Activated CD8-positive, alpha-beta memory T cell treated with anti-CD3 and anti-CD28 coated beads, Interleukin-2, amount 50 U/mL, for 24 hours (primary cell): ENCODE measurements around the gene OFD1.

ENCODE experiments used
- DNase-seq: peaks from one replicate; pipeline ENCODE4 v3.0.0-alpha.2; 2020; ENCODE audit errors: extremely low read depth

OFD1 gene

GRCh38 chrX:13754765-13755164 lies 20.2 kb downstream of the OFD1 start:
- no peak for DNase-seq

DNA sequence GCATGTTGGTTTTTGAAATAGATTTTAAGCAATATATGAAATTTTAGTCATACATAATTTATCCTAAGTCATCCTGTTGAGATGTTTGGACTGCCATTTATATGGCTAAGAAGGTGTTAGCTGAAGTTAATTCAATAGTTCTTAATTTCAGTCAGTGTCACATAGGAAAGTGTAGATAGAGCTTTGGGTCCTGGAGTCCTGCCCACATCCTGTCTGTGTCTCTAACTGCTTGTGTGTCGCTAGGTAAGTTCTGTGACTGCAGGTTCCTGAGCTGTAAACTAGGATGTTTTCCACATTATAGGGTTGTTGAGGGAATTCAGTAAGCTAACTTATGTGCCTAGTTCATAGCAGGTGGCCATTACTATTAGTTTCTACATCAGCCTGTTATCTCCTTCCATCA lies 20.7 kb downstream of the OFD1 start:
- no peak for DNase-seq

DNA sequence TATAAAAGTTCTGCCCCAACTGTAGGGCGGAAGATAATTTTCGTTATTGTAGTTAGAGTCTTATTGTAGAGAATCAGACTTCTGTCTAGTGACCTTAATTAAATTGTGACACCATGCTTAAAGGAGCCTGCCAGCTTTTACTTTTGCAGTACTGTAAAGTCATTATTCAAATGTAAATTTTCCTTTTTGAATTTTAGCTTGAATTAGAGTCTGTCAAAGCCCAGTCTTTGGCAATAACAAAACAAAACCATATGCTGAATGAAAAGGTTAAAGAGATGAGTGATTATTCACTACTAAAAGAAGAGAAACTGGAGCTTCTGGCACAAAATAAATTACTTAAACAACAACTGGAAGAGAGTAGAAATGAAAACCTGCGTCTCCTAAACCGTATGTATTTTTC lies 21.8 kb downstream of the OFD1 start:
- no peak for DNase-seq

DNA sequence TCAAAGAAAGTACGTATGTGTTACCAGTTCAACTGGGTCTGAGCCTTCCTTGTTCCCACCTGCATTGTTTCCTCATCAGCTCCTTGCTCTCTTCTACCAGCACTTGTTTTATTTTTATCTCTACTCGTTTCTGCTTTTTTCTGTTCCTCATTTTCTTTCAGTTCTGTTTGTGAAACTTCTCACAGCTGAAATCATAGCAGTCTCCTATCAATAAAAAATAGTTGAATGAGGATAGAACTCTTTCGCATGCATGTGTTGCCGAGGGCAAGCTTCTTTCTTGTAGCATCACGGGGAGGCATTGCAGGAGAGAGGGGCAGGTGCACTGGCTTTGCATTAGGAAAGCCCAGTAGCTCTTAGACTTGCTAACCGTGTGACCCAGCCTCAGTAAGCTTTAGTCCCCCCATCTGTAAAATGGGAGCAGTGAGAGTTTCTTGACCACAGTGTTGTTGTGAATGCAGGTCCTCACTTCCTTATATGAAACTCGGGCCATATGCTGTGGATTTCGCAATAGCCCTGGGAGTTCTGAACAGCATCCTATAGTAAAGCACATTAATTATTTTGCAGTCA lies 24.7 kb downstream of the OFD1 start:
- no peak for DNase-seq

DNA sequence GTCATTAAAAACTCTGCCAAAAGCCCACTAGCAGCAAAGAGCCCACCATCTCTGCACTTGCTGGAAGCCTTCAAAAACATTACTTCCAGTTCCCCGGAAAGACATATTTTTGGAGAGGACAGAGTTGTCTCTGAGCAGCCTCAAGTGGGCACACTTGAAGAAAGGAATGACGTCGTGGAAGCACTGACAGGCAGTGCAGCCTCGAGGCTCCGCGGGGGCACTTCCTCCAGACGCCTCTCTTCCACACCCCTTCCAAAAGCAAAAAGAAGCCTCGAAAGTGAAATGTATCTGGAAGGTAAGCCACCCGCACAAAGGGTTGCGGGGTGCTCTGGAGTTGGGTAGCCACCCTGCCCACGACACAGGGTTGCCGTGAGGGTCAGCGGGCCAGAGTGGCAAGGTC lies 25.9 kb downstream of the OFD1 start:
- no peak for DNase-seq

GRCh38 chrX:13761606-13762414 lies 27.3 kb downstream of the OFD1 start:
- DNase-seq: no peak

DNA sequence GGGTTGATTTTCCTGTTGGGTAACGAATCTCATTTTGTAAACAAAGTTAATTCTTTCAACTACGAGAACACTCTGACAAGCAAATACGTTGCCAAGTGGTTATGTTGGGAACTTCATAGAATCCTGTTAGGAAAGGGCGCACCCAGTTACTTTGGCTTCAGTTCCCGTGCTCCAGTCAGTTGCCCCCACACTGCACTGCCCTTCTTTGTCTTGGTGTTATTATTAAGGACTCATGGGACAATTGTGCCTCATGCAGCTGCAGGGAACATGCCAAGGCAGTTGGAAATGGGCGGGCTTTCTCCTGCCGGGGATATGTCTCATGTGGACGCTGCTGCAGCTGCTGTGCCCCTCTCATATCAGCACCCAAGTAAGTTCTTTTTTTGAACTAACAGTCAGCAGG lies 28.9 kb downstream of the OFD1 start:
- no peak for DNase-seq

- DNase-seq: no peak
Observed at GRCh38 chrX:13764281-13764680, 29.7 kb downstream of the OFD1 start.

DNA sequence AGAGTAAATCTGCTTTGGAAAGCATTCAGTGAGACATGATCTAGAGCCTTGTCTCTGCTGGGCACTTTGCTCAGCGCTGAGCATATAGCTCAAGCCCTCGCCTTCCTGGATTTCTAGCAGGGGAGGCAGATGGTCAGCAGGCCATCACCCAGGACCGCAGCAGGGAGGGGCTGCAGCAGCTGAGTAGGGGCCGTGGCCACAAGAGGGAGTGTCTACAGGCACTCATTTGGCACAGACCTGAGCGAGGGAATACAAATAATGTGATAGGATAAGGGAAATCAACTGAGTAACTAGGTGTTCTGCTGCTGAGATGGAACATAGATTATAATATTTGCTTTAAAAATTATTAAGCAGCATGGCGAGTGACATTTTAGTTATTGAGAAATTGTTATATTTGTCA lies 30.2 kb downstream of the OFD1 start:
- no peak for DNase-seq

DNA sequence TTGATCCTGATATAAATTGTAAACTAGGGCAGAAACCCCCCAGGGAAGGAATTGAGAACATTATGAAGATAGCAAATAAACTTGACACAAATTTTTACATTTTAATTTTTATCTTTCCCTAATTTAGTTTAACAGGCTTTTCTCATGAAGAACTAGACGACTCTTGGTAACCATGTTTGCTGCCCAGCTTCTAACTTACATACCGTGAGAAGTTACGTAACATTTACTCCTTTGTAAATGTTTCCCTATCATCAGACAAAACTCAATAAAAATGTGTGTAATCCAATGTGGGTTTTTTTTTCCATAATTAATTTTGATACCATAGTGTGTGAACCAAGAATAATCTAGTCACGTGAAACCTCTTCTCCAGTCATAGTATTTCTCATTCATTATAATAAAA lies 34.4 kb downstream of the OFD1 start:
- DNase-seq: no peak

GRCh38 chrX:13770013-13770535 lies 35.5 kb downstream of the OFD1 start:
- DNase-seq: no peak

GRCh38 chrX:13774696-13775095 lies 40.1 kb downstream of the OFD1 start:
- no peak for DNase-seq

DNA sequence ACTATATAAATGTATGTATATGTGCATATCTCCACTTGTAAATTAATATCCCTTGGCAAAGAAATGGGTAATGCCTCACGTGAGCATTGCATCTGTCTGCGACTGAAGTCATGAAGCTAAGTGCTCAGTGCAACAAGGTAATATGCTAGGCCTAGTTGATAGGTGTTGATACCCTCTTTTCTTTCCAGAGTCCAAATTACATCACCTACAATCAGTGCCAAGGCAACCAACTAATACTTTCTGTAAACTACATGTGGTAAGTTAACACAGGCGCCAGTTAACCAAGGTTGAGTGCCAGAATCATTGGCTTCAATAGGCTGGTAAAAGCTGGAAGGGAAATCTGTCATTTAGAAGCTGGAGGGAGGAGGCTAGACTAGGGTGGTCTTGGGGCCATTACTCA lies 41.3 kb downstream of the OFD1 start:
- no peak for DNase-seq

DNA sequence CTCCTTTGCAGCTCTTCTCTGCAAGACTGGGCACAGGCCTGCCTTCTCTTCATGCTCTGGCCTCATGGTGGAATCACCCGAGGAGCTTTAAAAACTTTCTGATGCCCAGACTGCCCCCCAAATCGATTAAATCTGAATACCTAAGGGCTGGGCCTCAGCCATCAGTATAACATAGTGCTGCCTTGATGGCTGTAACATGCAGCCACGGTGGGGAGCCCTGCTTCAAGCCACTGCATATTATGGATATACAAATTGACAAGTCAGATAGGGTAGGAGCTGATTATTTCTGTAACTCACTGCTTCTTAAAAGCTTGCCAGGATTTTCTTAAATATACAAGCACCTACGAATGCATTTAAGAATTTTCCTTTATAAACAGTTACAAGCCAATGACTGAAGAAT lies 41.8 kb downstream of the OFD1 start:
- DNase-seq: no peak

DNA sequence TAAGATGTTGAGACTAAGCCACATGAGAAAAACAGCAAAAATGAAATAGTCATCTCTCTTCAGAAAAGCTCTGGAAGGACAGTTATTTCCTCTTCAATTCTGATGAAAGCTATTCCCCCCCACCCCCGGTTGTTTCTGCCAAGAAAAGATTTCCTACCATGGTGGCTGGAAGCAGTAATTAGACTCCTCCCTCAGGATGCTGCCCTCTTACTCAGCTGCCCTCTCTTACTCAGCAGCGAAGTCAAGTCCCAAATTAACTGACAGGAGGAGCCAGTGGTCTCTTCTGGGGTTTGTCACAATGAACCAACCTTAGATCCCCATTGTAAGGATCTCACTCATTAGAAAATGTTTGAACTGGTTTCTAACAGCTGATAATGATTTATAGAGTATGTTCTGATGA lies 44.4 kb downstream of the OFD1 start:
- DNase-seq: no peak

GRCh38 chrX:13780868-13781427 lies 46.4 kb downstream of the OFD1 start:
- no peak for DNase-seq

GRCh38 chrX:13786048-13786447 lies 51.5 kb downstream of the OFD1 start:
- no peak for DNase-seq

GRCh38 chrX:13790206-13791131 lies 55.9 kb downstream of the OFD1 start:
- no peak for DNase-seq

- no peak for DNase-seq
Observed at GRCh38 chrX:13791145-13791544, 56.6 kb downstream of the OFD1 start.

- no peak for DNase-seq
Observed at GRCh38 chrX:13791559-13791958, 57.0 kb downstream of the OFD1 start.

DNA sequence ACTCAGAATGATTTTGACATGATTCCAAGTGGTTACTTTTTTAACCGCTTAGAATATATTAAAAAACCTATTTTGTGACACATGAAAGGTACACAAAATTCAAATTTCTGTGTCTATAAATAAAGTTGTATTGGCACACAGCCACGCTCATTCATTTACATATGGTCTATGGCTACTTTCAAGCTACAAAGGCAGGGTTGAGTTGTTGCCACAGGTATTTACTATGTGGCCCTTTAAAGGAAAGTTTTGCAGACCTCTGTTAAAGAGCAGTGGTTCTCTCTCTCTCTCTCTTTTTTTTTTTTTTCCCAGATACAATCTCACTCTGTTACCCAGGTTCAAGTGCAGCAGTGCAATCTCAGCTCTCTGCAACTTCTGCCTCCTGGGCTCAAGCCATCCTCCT lies 59.3 kb downstream of the OFD1 start:
- DNase-seq: no peak

DNA sequence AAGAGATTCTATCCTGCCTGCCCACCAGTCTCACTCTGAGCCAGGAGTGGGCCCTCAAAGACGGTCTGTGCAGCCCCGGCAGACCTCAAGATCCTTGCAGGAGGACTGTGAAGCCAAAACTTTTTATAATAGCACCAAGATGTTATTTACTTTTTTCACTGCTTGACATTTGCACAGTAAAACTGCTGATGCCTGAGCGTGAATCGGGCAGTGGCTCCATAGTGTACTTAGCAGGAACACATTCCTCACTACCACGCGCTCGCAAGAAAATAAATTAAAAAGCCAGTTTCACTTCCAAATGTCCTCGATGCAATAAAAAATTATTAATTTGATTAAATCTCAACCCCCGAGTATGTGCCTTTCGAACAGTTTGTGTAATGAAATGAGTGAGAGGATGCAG lies 59.9 kb downstream of the OFD1 start:
- no peak for DNase-seq
